Hepatocyte (in vitro differentiated cells): ENCODE data around the gene FREY1. TPM values are rescaled to one million over a fixed set of nuclear protein-coding genes. Genes with fewer than 3 reads are reported as not detected.
A peak's percentile ranks its signal among the peaks of the same experiment; 100 is the strongest.

Source experiments
- DNase-seq: peaks from one replicate; pipeline ENCODE4 v3.0.0-alpha.2; 2016; ENCODE audit warnings: low spot score
- H2AFZ ChIP-seq: fragments of 200-600 bp; sonication (generic); 2 replicates; pipeline ENCODE4 v1.6.0; 2016; ENCODE audit warnings: antibody characterized with exemption, mild to moderate bottlenecking
- H3K27ac ChIP-seq: fragments of 200-600 bp; sonication (generic); 2 replicates; pipeline ENCODE4 v1.5.1; 2016; ENCODE audit warnings: mild to moderate bottlenecking
- H3K27me3 ChIP-seq: fragments of 200-600 bp; sonication (generic); 2 replicates; pipeline ENCODE4 v1.6.1; 2016
- H3K36me3 ChIP-seq: fragments of 200-600 bp; sonication (generic); replicated peaks from 2 replicates; pipeline ENCODE4 v1.5.1; 2016; ENCODE audit warnings: low read depth; ENCODE audit not compliant: insufficient read depth
- H3K4me1 ChIP-seq: fragments of 200-600 bp; sonication (generic); 2 replicates; pipeline ENCODE4 v1.5.1; 2016; ENCODE audit warnings: mild to moderate bottlenecking, moderate library complexity; ENCODE audit not compliant: insufficient read depth
- H3K4me2 ChIP-seq: fragments of 200-600 bp; sonication (generic); 2 replicates; pipeline ENCODE4 v1.6.0; 2016
- H3K4me3 ChIP-seq: fragments of 200-600 bp; sonication (generic); 2 replicates; pipeline ENCODE4 v1.5.1; 2016; ENCODE audit warnings: mild to moderate bottlenecking
- H3K79me2 ChIP-seq: fragments of 200-600 bp; sonication (generic); 2 replicates; pipeline ENCODE4 v1.6.0; 2017; ENCODE audit warnings: mild to moderate bottlenecking
- H3K9me2 ChIP-seq: fragments of 200-600 bp; sonication (generic); replicated peaks from 2 replicates; pipeline ENCODE4 v1.6.0; 2017; ENCODE audit warnings: mild to moderate bottlenecking; ENCODE audit not compliant: insufficient read depth
- H3K9me3 ChIP-seq: fragments of 200-600 bp; sonication (generic); 2 replicates; pipeline ENCODE4 v1.5.1; 2016; ENCODE audit warnings: low read depth, mild to moderate bottlenecking
- H4K20me1 ChIP-seq: fragments of 200-600 bp; sonication (generic); 2 replicates; pipeline ENCODE4 v1.6.0; 2016; ENCODE audit warnings: mild to moderate bottlenecking; ENCODE audit not compliant: insufficient read depth, poor library complexity, severe bottlenecking
- EZH2 ChIP-seq: fragments of 200-600 bp; sonication (generic); IDR thresholded peaks from 2 replicates; pipeline ENCODE4 v1.6.1; 2016; ENCODE audit warnings: antibody characterized with exemption, mild to moderate bottlenecking, borderline replicate concordance
- EZH2phosphoT487 ChIP-seq: fragments of 200-600 bp; sonication (generic); IDR thresholded peaks from one replicate; pipeline ENCODE4 v1.6.1; 2018; ENCODE audit warnings: antibody characterized with exemption, mild to moderate bottlenecking, low read depth, moderate library complexity; ENCODE audit not compliant: unreplicated experiment, severe bottlenecking
- WGBS: methylation state at CpG from one replicate; pipeline ENCODE4 v1.1.6; 2016; ENCODE audit warnings: low lambda C conversion rate; ENCODE audit errors: missing lambda C conversion rate; 5-methylcytosine and 5-hydroxymethylcytosine counted together
- polyA plus RNA-seq: library from polyadenylated mRNA; unstranded; fragments of >200 nt; fragmentation: Nextera tagmentation; extraction: Ambion mirVana; gene quantifications from 2 replicates; pipeline ENCODE4 v1.2.1, GENCODE V29; 2016
- total RNA-seq: library from RNA; depleted of rRNA; stranded (reverse); fragments of >200 nt; gene quantifications from 2 replicates; pipeline ENCODE4 v1.2.3, GENCODE V29; 2014
- TF ChIP-seq, protein P1 (sequence below): fragments of 200-600 bp; sonication (generic); IDR thresholded peaks from 2 replicates; pipeline ENCODE4 v1.5.1; 2016; ENCODE audit warnings: antibody characterized with exemption, mild to moderate bottlenecking; ENCODE audit not compliant: poor library complexity

The FREY1 gene
- total and polyA plus RNA-seq, 2 experiments from 2014 or later: not detected

DNA sequence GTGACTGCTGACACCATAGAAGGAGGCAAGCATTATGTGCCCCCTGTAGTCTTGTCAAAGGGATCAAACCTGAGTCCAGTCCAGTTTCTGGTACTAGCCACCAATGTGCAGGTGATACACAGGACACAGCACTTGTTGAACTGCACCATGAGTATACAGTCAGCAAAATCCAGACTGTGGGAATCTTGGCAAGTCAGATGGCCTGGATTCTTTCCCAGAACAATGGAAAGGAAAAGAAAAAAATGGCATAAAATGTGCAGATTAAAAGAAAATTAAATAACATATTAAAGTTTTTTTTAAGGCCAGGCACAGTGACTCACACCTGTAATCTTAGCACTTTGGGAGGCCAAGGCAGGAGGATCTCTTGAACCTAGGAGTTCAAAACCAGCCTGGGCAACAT, 43.0 kb downstream of the FREY1 start:
- H3K4me3 ChIP-seq: no peak overlapping the region
- H2AFZ ChIP-seq: no peak overlapping the region
- DNase-seq: no peak
- H3K27ac ChIP-seq: no peak overlapping the region
- no peaks in the 10 kb centered on the region for H3K79me2 ChIP-seq
- no peaks in the 10 kb centered on the region for H3K27me3 ChIP-seq
- peaks cover 8% of the 10 kb centered on the region for H3K36me3 ChIP-seq
- peaks cover 5% of the 10 kb centered on the region for H3K4me1 ChIP-seq
- H3K4me2 ChIP-seq: no peak overlapping the region
- no peaks in the 10 kb centered on the region for H3K9me3 ChIP-seq
- no peaks in the 10 kb centered on the region for H3K9me2 ChIP-seq
- no peaks in the 10 kb centered on the region for H4K20me1 ChIP-seq
- TF ChIP-seq, protein P1, sequence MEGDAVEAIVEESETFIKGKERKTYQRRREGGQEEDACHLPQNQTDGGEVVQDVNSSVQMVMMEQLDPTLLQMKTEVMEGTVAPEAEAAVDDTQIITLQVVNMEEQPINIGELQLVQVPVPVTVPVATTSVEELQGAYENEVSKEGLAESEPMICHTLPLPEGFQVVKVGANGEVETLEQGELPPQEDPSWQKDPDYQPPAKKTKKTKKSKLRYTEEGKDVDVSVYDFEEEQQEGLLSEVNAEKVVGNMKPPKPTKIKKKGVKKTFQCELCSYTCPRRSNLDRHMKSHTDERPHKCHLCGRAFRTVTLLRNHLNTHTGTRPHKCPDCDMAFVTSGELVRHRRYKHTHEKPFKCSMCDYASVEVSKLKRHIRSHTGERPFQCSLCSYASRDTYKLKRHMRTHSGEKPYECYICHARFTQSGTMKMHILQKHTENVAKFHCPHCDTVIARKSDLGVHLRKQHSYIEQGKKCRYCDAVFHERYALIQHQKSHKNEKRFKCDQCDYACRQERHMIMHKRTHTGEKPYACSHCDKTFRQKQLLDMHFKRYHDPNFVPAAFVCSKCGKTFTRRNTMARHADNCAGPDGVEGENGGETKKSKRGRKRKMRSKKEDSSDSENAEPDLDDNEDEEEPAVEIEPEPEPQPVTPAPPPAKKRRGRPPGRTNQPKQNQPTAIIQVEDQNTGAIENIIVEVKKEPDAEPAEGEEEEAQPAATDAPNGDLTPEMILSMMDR: no peak
- no peak for TF ChIP-seq EZH2
- TF ChIP-seq EZH2phosphoT487: no peak

GRCh38 chr11:45860764-45861510, 46.1 kb downstream of the FREY1 start:
- no peak overlapping the region for H2AFZ ChIP-seq
- peak overlapping the region; percentile 25 for H3K4me2 ChIP-seq
- peaks cover 21% of the 10 kb centered on the region for H3K4me1 ChIP-seq
- H4K20me1 ChIP-seq: peaks cover 6% of the 10 kb centered on the region
- no peak overlapping the region for H3K4me3 ChIP-seq
- no peaks in the 10 kb centered on the region for H3K9me3 ChIP-seq
- no peak for DNase-seq
- peaks cover 18% of the 10 kb centered on the region for H3K79me2 ChIP-seq
- H3K27ac ChIP-seq: peak overlapping the region; percentile 84
- H3K36me3 ChIP-seq: peaks cover 8% of the 10 kb centered on the region
- TF ChIP-seq, protein P1: no peak
- TF ChIP-seq EZH2phosphoT487: no peak
- no peak for TF ChIP-seq EZH2
- H3K9me2 ChIP-seq: no peaks in the 10 kb centered on the region
- no peaks in the 10 kb centered on the region for H3K27me3 ChIP-seq
- WGBS: 96% methylated on average over 10 of the region's 10 CpGs

GRCh38 chr11:45860348-45860747, 46.7 kb downstream of the FREY1 start:
- peak overlapping the region; percentile 84 for H3K27ac ChIP-seq
- peaks cover 12% of the 10 kb centered on the region for H4K20me1 ChIP-seq
- 89% methylated on average over 5 of the region's 5 CpGs for WGBS
- no peaks in the 10 kb centered on the region for H3K27me3 ChIP-seq
- peaks cover 8% of the 10 kb centered on the region for H3K36me3 ChIP-seq
- peaks cover 21% of the 10 kb centered on the region for H3K4me1 ChIP-seq
- H3K79me2 ChIP-seq: peaks cover 23% of the 10 kb centered on the region
- H3K4me3 ChIP-seq: no peak overlapping the region
- no peaks in the 10 kb centered on the region for H3K9me3 ChIP-seq
- H3K9me2 ChIP-seq: no peaks in the 10 kb centered on the region
- H2AFZ ChIP-seq: no peak overlapping the region
- TF ChIP-seq, protein P1: no peak
- no peak for TF ChIP-seq EZH2
- no peak for TF ChIP-seq EZH2phosphoT487
- H3K4me2 ChIP-seq: peak overlapping the region; percentile 25
- no peak for DNase-seq
